Retinal pigment epithelial cell (primary cell): Measurements from ENCODE around the gene KDM3B.
A peak's percentile ranks its signal among the peaks of the same experiment; 100 is the strongest.

Experiments
- DNase-seq: peaks from one replicate; pipeline ENCODE4 v3.0.0-alpha.2; 2010; ENCODE audit warnings: low read depth
- H3K4me3 ChIP-seq: 2 replicates; pipeline ENCODE4 v1.5.1; 2011; ENCODE audit warnings: mild to moderate bottlenecking, low read length, control low read depth, moderate library complexity
- TF ChIP-seq, protein P1 (sequence below): conservative IDR thresholded peaks from 2 replicates; pipeline ENCODE4 v1.5.1; 2011; ENCODE audit warnings: low read depth, low read length, control low read depth, inconsistent platforms

KDM3B gene

DNA sequence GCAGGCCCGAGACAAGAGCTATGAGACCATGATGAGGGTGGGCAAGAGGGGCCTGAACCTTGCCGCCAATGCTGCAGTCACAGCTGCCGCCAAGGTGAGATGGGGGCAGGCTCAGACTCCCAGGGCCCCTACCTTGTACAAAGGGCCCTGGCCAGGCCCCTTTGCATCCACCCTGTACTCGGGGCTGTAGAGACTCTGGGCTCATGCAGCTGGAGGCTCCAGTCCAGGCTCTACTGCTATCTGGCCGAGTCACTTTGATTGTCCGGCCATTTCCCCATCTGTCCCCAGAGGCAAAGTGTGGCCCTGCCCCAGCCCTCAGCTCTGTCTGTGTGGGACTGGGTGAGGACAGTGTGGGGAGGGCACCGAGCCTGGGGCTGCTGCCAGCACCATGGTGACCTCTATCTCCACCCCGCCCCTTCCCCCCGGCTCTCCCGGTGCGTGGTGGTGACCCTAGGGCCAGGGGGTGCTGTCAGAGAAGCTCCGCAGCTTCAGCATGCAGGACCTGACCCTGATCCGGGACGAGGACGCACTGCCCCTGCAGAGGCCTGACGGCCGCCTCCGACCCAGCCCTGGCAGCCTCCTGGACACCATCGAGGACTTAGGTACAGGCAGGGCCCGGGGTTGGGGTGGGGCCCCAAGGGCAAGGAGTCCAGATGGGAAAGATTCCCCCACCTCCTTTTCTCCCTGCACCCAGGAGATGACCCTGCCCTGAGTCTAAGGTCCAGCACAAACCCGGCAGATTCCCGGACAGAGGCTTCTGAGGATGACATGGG lies 92.5 kb downstream of the KDM3B start:
- TF ChIP-seq, protein P1, sequence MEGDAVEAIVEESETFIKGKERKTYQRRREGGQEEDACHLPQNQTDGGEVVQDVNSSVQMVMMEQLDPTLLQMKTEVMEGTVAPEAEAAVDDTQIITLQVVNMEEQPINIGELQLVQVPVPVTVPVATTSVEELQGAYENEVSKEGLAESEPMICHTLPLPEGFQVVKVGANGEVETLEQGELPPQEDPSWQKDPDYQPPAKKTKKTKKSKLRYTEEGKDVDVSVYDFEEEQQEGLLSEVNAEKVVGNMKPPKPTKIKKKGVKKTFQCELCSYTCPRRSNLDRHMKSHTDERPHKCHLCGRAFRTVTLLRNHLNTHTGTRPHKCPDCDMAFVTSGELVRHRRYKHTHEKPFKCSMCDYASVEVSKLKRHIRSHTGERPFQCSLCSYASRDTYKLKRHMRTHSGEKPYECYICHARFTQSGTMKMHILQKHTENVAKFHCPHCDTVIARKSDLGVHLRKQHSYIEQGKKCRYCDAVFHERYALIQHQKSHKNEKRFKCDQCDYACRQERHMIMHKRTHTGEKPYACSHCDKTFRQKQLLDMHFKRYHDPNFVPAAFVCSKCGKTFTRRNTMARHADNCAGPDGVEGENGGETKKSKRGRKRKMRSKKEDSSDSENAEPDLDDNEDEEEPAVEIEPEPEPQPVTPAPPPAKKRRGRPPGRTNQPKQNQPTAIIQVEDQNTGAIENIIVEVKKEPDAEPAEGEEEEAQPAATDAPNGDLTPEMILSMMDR: no peak
- DNase-seq: no peak
- H3K4me3 ChIP-seq: no peak overlapping the region

DNA sequence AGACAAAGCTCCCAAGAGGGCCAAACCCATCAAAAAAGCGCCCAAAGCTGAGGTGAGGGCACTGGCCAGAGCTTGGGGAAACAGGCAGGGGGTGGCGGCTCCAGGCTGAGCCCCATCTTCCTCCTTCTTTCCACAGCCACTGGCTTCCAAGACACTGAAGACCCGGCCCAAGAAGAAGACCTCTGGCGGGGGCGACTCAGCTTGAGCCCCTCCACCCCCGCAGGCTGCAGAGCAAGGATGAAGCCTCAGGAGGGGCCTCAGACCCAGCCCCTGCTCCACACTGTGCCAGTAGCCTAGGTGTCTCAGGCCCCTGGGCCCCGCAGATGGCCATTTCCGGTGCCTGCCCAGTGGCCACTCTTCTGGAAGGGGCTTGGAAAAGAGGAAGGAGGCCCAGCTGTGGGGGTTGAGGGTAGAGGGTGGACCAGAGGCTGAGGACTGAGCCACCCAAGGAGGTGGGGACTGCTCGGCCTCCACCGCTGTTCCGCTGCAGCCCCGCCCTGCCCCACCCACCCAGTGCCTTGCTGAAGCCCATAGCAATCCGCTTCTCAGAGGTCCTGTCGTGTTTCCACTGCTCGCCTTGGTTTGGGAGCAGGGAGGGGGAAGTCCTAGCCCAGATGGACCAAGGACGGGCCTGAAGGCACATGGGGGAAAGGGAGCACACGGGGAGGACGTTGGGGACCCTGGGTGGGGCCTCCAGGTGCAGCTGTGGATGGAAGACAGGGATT lies 93.2 kb downstream of the KDM3B start:
- no peak overlapping the region for H3K4me3 ChIP-seq
- no peak for DNase-seq

DNA sequence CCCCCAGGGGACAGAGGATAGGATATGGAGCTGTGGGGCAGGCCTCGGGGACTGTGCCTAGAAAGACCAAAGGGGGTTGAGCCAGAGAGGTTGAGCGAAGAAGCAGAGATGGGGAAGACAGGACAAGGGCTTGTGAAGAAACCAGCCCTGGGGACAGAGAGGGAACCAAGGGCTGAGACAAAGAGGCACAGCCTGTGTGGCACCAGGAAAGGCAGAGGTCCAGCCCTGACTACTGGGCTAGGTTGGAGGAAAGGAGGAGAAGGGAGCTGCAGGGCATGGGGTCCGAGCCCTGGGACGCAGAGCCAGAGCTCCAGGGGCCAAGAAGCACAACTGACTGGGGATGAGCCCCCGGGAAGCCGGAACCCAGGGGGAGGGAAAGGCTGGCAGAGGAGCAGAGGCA lies 95.6 kb downstream of the KDM3B start:
- DNase-seq: no peak
- no peak overlapping the region for H3K4me3 ChIP-seq
- TF ChIP-seq, protein P1: no peak

More for the DNA sequence above, 93.2 kb downstream of the KDM3B start:
- TF ChIP-seq, protein P1: no peak

GRCh38 chr5:138448481-138449398 lies 96.3 kb downstream of the KDM3B start:
- H3K4me3 ChIP-seq: no peak overlapping the region
- TF ChIP-seq, protein P1: no peak
- no peak for DNase-seq

DNA sequence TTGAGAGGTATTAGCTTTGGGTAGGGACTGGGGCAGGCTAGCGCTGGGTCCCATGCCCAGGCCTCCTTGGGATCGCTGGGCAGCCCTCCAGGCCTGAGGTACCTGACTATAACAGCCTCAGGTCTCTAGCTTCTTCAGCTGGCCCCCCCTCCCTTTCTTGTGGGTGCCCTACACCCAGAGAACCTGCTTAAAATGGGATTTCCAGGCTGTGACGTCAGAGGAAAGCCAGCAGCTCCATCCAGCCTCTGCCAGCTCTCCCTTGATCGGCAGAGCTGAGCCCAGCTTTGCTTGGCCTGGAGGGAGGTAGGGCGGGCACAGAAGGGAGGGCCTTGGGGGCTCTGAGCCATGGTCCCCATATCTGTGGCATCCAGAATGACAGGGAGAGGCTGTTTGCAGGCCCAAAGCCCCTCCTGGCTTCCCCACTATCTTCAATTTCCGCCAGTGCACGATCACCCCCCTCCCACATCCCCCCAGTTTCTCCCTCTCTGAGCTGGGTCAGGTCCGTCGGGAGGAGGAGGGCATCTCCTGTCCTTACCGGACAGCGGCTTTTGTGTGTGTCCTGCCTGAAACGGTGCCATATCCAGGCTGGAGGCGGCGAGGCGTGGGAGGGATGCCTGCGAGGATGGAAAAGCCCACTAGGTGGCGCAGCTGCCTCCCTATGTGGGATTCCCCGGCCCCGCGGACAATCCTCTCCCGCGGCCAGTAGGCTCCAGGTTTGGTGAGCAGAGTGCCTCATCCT lies 97.2 kb downstream of the KDM3B start:
- no peak overlapping the region for H3K4me3 ChIP-seq
- no peak for DNase-seq
- TF ChIP-seq, protein P1: peak; percentile 92

GRCh38 chr5:138450971-138451370 lies 98.5 kb downstream of the KDM3B start:
- no peak for DNase-seq
- TF ChIP-seq, protein P1: no peak
- no peak overlapping the region for H3K4me3 ChIP-seq
